ELR (cell line): Measurements from ENCODE around the gene ACP5.
"Not testable (repeated sequence)": the region's sequence is repeated elsewhere in the genome, so short reads cannot be mapped to it uniquely, and the experiment has no call there.

Experiments used
- DNase-seq: peaks from one replicate; pipeline ENCODE4 v3.0.0-alpha.2; 2015; ENCODE audit warnings: low read depth

ACP5 gene

DNA sequence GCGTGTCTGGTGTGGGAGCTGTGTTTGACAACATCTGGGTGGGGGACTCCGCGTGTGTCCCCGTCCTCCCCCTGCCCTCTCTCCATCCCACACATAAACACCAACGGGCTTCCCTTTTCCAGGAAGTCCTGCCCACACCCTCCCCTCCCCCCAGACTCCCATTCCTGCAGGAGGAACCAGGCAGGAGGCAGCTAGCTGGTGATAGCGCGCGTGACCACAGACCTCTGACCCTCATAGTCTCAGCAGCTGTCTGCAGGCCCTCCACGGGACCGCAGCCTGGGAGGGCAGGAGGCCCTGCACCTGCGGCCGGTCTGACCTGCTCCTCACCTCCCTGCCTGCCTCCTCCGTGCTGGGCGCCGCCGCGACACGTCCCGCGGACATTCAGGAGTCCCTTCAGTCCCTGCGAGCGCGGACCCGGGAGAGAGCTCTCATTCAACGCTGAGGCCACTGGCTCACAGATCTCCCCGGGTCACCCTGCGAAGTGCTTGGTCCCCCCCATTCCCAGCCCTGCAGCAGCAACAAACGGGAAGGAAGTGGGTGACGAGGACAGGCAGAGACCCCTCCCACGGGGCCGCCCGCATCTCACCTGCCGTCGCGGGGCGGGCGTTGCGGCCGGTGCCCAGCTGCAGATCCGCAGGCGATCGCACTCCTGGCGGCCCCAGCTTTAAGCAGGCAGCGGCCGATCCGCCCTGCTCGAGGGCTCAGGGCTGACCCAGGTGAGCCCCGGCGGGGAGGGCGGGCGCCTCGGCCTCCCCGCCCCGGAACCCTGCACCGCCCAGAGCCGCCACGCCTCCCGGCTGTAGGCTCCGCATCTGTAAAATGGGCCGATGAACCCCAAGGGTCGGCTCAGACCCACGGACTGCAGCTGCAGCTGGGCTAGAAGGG is 1.1 kb upstream of the ACP5 start:
- DNase-seq = no peak

DNA sequence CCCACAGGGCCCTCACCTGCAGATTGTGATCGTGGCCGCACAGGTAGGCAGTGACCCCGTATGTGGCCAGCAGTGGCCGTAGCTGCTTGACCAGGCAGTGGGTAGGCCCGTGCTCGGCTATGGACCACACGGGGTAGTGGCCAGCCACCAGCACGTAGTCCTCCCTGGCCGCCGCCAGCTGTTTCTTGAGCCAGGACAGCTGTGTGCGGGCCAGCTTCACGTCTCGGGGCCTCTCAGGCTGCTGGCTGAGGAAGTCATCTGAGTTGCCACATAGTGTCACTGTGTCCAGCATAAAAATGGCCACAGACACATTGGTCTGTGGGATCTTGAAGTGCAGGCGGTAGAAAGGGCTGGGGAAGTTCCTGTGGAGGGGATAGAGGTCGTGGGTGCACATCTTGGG is 1.2 kb downstream of the ACP5 start:
- DNase-seq = no peak

DNA sequence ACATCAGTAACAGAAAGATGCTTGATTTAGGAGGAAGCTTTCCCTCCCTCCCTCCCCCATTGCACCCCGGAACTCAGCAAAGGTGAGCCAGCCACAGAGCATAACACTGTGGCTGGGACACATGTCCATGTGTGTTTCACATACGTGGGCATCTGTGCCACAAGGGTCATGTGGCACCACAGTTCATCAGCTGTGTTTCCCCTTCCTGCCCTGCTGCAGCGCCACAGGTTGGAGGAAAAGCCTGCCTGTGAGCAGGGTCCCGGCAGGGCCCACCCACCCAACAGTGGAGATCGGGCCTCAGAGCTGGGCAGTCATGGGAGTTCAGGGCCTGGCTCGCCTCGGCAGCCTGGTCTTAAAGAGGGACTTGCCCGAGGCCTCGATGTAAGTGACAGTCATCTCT is 2.8 kb downstream of the ACP5 start:
- DNase-seq = no peak

DNA sequence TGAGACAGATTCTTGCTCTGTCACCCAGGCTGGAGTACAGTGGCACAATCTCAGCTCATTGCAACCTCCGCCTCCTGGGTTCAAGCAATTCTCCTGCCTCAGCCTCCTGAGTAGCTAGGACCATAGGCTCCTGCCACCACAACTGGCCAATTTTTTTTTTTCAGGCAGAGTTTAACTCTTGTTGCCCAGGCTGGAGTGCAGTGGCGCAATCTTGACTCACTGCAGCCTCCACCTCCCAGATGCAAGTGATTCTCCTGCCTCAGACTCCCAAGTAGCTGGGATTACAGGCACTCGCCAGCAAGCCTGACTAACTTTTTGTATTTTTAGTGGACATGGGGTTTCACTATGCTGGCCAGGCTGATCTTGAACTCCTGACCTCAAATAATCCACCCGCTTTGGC is 3.7 kb downstream of the ACP5 start:
- not testable (repeated sequence) for DNase-seq

DNA sequence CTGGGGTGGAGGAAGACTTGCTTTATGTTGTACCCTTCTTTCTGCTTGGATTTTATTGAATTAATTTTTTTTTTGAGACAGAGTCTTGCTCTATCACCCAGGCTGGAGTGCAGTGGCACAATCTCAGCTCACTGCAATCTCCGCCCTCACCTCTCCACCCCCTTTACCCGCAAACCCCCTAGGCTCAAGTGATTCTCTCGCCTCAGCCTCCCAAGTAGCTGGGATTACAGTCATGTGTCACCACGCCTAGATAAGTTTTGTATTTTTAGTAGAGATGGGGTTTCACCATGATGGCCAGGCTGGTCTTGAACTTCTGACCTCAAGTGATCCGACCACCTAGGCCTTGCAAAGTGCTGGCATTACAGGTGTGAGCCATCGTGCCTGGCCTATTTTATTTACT is 4.1 kb downstream of the ACP5 start:
- not testable (repeated sequence) for DNase-seq

- DNase-seq = no peak
These were observed 7.4 kb downstream of the ACP5 start for GRCh38 chr19:11570039-11570462.

DNA sequence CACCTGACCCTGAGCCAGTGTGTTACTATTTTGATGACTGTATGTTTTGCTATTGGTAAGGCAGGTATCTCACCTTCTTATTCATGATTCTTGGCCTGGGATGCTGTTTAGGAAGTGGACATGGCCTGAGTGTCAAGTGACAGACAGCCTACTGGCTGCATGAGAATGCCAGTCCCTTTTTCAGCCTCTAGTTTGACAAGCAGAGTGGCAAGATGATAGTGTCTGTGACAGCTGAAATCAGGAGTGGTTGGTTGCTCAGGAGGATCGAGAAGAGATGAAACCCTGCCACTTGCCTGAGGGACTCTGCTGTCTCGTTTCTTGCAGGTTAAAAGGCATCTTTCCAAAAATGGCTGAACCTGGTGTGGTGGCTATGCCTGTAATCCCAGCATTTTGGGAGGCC is 11.3 kb downstream of the ACP5 start:
- no peak for DNase-seq

- not testable (repeated sequence) for DNase-seq
These were observed 11.8 kb downstream of the ACP5 start for GRCh38 chr19:11565649-11565980.

- not testable (repeated sequence) for DNase-seq
These were observed 13.2 kb downstream of the ACP5 start for GRCh38 chr19:11564082-11564807.

- DNase-seq = no peak
These were observed 13.9 kb downstream of the ACP5 start for GRCh38 chr19:11563532-11563931.

DNA sequence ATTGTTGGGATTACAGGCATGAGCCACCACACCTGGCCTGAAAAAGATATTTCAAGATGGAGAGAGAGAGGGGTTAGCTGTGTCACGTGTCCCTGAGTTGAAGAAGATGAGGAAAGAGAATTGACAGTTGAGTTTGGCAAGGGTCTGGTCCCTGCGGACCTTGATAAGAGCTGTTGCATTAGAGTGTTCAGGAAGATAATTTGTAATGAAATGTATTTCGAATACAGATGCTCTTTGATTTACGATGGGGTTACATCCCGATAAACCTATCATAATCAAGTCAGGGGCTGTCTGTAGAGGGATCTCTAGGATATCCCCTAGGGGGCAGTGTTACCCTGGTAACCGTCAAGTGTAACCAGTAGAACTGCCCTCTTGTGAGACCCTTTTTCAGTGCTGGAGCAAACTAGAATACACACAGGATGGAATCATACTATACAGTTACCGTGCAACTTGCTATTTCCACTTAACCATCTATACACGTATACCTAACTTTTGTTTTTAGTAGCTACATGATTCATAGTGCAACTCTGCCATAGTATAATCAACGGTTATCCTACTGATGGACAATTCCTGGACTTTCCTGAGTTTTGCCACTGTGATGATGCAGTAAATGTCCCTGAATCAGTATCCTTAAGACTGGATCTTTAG is 16.9 kb downstream of the ACP5 start:
- DNase-seq = peak; percentile 87

DNA sequence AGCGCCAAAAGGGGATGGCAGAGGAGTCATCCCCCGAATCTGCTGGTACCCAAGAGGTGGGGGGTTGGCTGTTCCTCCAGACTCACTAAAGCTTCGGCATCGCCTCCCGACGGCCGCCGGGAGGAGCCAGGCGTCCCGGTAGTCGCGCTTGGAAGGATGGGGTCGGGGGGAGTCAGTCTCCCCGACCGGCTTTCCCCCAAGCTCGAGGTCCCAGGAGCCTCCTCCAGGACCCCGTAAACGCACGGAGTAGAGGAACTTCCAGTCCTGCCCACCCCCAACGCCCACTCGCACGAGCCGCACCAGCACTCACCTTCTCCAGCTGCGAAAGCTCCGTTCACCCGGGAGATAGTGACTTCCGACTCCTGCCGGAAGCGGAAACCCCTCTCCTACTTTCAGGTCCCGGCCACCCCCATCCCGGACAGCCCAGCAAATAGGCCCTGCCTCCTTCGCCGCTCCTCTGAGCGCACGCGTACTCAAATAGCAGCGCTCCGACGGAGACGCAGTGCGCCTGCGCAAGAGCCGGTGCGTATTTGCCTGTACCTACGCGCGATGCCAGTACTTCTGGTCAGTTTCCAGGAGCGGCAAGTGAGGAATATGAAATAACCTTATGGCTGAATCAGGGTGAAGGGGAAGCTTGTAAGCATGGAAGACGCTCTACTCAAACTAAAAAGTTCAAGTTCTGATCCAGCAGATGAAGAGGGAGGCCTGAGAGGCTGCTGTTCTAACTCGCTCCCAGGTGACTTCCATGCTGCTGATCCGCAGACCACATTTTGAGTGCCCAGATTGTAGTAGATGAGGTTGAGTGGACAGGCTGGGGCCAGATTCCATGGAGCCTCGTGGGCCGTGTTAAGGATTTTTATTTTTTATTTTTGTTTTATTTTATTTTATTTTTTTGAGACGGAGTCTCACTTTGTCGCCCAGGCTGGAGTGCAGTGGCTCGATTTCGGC is 18.3 kb downstream of the ACP5 start, which contains the start of gene ELOF1:
ELOF1 (minus strand) TSS at position 350 of the 948 bp plus-strand sequence. CDS start 4,883 bp downstream, outside the sequence.
- peak; percentile 99 for DNase-seq

- no peak for DNase-seq
These were observed 20.6 kb downstream of the ACP5 start for GRCh38 chr19:11556634-11557420.

DNA sequence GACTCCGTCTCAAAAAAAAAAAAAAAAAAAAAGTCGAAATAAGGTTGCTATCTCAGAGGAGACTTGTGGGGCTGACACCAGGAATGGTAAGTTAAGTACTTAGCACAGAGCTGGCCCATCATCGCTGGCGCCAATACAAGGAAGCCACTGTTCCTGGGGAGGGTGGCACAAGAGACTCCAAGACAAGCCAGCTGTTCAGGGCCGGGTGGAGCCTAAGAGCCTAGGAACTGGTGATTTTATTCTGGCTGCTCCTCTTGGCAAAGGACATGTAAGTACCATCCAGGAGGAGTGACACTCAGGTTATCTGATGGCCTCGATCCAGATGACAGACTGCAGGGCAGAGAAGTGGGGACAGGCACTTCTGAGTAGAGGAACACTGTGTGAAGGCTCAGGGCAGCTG is 22.2 kb downstream of the ACP5 start:
- no peak for DNase-seq

GRCh38 chr19:11554160-11554559 is 23.3 kb downstream of the ACP5 start:
- DNase-seq = no peak

DNA sequence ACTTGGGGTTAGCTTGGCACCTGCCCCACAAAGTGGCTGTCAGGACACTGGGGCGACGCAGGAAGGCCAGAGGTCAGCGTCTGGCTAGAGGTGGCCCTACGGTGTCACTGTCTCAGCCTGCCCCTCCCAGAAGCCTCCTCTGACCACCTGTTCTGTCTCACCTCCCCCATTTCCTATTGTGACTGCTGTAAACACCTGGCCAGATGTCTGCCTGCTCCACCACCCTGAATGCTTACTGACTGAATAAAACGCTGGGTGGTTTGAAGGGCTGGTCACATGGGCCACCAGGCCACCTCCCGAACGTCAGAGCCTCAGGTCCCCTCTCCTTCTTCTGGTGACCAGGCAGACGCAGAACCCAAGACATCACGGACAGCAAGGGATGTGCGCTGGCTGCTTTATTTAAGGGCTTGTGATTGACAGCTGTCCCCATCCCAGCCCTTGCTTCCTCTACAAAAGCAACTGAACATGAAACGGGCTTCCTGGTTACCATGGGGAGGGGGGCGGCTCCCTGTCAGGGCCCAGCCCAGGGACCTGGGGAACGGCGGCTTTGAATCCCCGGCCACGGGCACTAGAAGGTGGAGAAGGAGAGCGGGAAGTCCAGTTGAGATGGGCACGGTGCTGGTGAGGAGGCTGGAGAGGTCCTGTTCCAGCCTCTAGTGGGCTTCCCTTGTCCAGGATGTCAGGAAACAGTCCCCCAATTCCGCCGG is 24.6 kb downstream of the ACP5 start:
- DNase-seq = no peak

DNA sequence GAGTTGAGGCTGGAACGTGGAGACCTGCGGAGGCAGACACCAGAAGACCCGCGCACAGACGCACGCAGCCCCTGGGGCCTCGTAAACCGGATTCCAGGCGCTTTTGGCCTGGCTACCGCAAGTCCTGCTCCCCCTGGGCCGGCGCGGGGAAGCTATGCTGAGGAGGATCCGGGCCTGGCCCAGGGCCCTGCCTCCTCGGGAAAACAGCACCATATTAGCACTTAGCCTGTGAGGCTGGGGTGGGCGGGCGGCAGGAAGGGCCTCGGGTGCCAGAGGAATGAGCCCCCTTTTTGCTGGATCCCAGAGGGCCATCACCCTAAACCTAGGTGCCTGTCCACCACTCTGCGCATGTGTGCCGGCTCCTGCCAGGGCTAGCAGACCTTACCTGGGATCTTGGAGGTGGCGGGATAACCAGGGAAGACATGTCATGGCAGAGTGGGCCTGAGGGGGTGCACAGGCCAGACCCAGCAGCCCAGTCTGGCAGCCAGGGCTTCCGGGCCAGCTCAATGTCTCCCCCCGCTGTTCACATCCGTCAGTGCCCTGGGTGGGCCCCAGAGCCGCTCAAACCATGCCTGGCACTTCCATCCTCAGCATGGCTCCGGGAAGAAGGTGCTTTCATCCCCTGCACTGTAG is 25.7 kb downstream of the ACP5 start:
- peak; percentile 47 for DNase-seq

DNA sequence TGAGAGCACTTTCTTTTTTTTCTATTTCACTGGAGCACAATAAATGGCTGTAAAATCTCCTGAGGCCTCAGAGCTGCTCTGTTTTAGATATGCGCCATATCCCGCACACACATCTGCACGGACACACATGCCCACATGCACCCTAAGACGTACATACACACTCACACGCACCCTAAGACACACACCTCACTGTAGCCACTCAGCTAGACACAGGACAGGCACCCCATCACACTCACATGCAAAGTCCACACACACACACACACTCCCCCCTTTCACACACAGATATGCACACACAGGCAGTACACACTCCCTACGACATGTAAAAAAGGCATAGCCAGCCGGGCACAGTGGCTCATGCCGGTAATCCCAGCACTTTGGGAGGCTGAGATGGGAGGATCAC is 27.2 kb downstream of the ACP5 start:
- no peak for DNase-seq

- no peak for DNase-seq
These were observed 28.0 kb downstream of the ACP5 start for GRCh38 chr19:11549386-11549953.
